A673 (cell line): ENCODE results near the gene TOMM40. TPM values are rescaled to one million over a fixed set of nuclear protein-coding genes. Genes with fewer than 3 reads are reported as not detected.

ENCODE experiments used
- BruUV-seq: library from RNA; stranded (reverse); fragments of 400-500 nt; replicated peaks from 2 replicates; lab custom pipeline; 2021; lab: Mats Ljungman, UMichigan
- CTCF ChIA-PET: fragments of 300-600 bp; sonication (Branson Sonifier 250); formaldehyde crosslinking; loops from one replicate; lab custom pipeline; 2022; ENCODE audit warnings: antibody characterized with exemption; lab: Charles Lee
- POLR2A ChIA-PET: fragments of 300-600 bp; sonication (Branson Sonifier 250); formaldehyde crosslinking; loops from one replicate; lab custom pipeline; 2022; ENCODE audit warnings: antibody characterized with exemption; ENCODE audit not compliant: low non-redundant PET; lab: Charles Lee
- DNase-seq: peaks from one replicate; pipeline ENCODE4 v3.0.0-alpha.2; 2015; ENCODE audit warnings: low spot score
- H3K27ac ChIP-seq: fragments of 200-600 bp; sonication (generic); 2 replicates; pipeline ENCODE4 v1.5.1; 2016; ENCODE audit warnings: mixed run types, low read depth, mild to moderate bottlenecking, mixed read lengths, antibody characterized with exemption, low read length; ENCODE audit not compliant: poor library complexity, severe bottlenecking
- H3K27me3 ChIP-seq: fragments of 200-600 bp; sonication (generic); replicated peaks from 2 replicates; pipeline ENCODE4 v1.6.1; 2017; ENCODE audit warnings: mixed run types, low read depth, mild to moderate bottlenecking, mixed read lengths, antibody characterized with exemption, low read length; ENCODE audit not compliant: insufficient read depth, poor library complexity
- H3K36me3 ChIP-seq: fragments of 200-600 bp; sonication (generic); 2 replicates; pipeline ENCODE4 v1.6.1; 2016; ENCODE audit warnings: mixed run types, mild to moderate bottlenecking, mixed read lengths, antibody characterized with exemption, low read length; ENCODE audit not compliant: insufficient read depth, poor library complexity, severe bottlenecking
- H3K4me1 ChIP-seq: fragments of 200-600 bp; sonication (generic); 2 replicates; pipeline ENCODE4 v1.6.1; 2017; ENCODE audit warnings: mixed run types, mild to moderate bottlenecking, mixed read lengths, antibody characterized with exemption, low read length; ENCODE audit not compliant: insufficient read depth, poor library complexity, severe bottlenecking
- H3K4me3 ChIP-seq: fragments of 200-600 bp; sonication (generic); 2 replicates; pipeline ENCODE4 v1.5.1; 2016; ENCODE audit warnings: low read depth, mixed run types, mild to moderate bottlenecking, mixed read lengths, low read length; ENCODE audit not compliant: poor library complexity, severe bottlenecking
- H3K9me3 ChIP-seq: fragments of 200-600 bp; sonication (generic); 2 replicates; pipeline ENCODE4 v1.6.1; 2016; ENCODE audit warnings: mixed run types, low read depth, mild to moderate bottlenecking, mixed read lengths, antibody characterized with exemption, low read length; ENCODE audit not compliant: poor library complexity, severe bottlenecking
- CTCF ChIP-seq: fragments of 300-800, 200-600 bp; sonication (generic); conservative IDR thresholded peaks from 2 replicates; pipeline ENCODE4 v1.5.1; 2017; ENCODE audit warnings: low read depth, mild to moderate bottlenecking, antibody characterized with exemption, low read length, moderate library complexity, mixed read lengths
- EZH2 ChIP-seq: fragments of 200-600 bp; sonication (generic); IDR thresholded peaks from 2 replicates; pipeline ENCODE4 v1.6.1; 2017; ENCODE audit warnings: borderline replicate concordance, low read depth, mild to moderate bottlenecking, mixed read lengths, antibody characterized with exemption, low read length; ENCODE audit not compliant: poor library complexity, severe bottlenecking
- intact Hi-C: fragments of 100-400 bp; cut with micrococcal nuclease; formaldehyde crosslinking; loops from one replicate; pipeline ENCODE4 v1.10.0; 2022; ENCODE audit not compliant: unreplicated experiment
- total RNA-seq: library from RNA; stranded (reverse); gene quantifications from 2 replicates; pipeline ENCODE4 v1.2.3, GENCODE V29; 2021

TOMM40 gene
- total RNA-seq, 1 experiment from 2014 or later = 234 TPM

GRCh38 chr19:44851427-44851826 lies 39.6 kb upstream of the TOMM40 start:
- Histone ChIP-seq H3K4me1 (peaks cover 23% of the 10 kb centered on the region), H3K36me3 (no peaks in the 10 kb centered on the region), H3K27ac (no peak overlapping the region), H3K27me3 (no peaks in the 10 kb centered on the region), H3K4me3 (no peak overlapping the region), H3K9me3 (no peaks in the 10 kb centered on the region)
- DNase-seq = no peak
- CTCF ChIA-PET = no interaction called here
- BruUV-seq = no TSS peak
- TF ChIP-seq EZH2 = no peak
- no peak for TF ChIP-seq CTCF
- POLR2A ChIA-PET = no interaction called here
- intact Hi-C loops = no loop called here

- no peak overlapping the region for H3K27ac ChIP-seq
- H3K27me3 ChIP-seq = no peaks in the 10 kb centered on the region
- no peak overlapping the region for H3K4me3 ChIP-seq
- intact Hi-C loops = no loop called here
- TF ChIP-seq EZH2 = no peak
- TF ChIP-seq CTCF = no peak
- H3K4me1 ChIP-seq = no peaks in the 10 kb centered on the region
- no peaks in the 10 kb centered on the region for H3K9me3 ChIP-seq
- POLR2A ChIA-PET = no interaction called here
- BruUV-seq = no TSS peak
- H3K36me3 ChIP-seq = no peaks in the 10 kb centered on the region
- CTCF ChIA-PET = no interaction called here
- DNase-seq = no peak
Measured at GRCh38 chr19:44855606-44856005, 35.4 kb upstream of the TOMM40 start.

GRCh38 chr19:44856421-44857083 lies 34.5 kb upstream of the TOMM40 start:
- Histone ChIP-seq H3K36me3 (no peaks in the 10 kb centered on the region), H3K4me3 (no peak overlapping the region), H3K27ac (no peak overlapping the region), H3K9me3 (no peaks in the 10 kb centered on the region), H3K4me1 (no peaks in the 10 kb centered on the region), H3K27me3 (no peaks in the 10 kb centered on the region)
- POLR2A ChIA-PET = no interaction called here
- CTCF ChIA-PET = interaction anchor here (0.6 kb wide), 1 partner anchor 85 kb away, joined by 3 read pairs; no protein-coding TSS in a partner anchor
- intact Hi-C loops = no loop called here
- no peak for TF ChIP-seq EZH2
- no peak for TF ChIP-seq CTCF
- no peak for DNase-seq
- no TSS peak for BruUV-seq
